A549 (cell line): ENCODE data around the gene SMCO2.

Source experiments
- CEBPB ChIP-seq, 2 experiments: fragments of >200 bp in 1 of 2; sonication (Bioruptor Twin) in 1 of 2; formaldehyde crosslinking in 1 of 2; IDR thresholded peaks; 2 replicates each; pipeline ENCODE4 v1.6.1; 2012 to 2016
- EP300 ChIP-seq, 2 experiments: fragments of >200 bp; sonication (Bioruptor Twin); formaldehyde crosslinking; IDR thresholded peaks; 2 replicates in 1 of 2; 3 replicates in 1 of 2; pipeline ENCODE4 v1.6.1; 2016 to 2017
- HDAC2 ChIP-seq: fragments of 200-600 bp; sonication (generic); IDR thresholded peaks from 2 replicates; pipeline ENCODE4 v1.6.1; 2016
- POLR2A ChIP-seq: IDR thresholded peaks from 2 replicates; pipeline ENCODE4 v1.6.1; 2012; ENCODE audit warnings: mild to moderate bottlenecking, low read length
- USF2 ChIP-seq: fragments of 450-650 bp; IDR thresholded peaks from 2 replicates; pipeline ENCODE4 v1.6.1; 2014; ENCODE audit warnings: antibody characterized with exemption
- TF ChIP-seq, protein P1 (sequence below): IDR thresholded peaks from 2 replicates; pipeline ENCODE4 v1.6.1; 2012
- TF ChIP-seq, protein P2 (sequence below): fragments of >200 bp; sonication (Bioruptor Twin); formaldehyde crosslinking; IDR thresholded peaks from 3 replicates; pipeline ENCODE4 v1.5.1; 2016

- TF ChIP-seq, protein P1, sequence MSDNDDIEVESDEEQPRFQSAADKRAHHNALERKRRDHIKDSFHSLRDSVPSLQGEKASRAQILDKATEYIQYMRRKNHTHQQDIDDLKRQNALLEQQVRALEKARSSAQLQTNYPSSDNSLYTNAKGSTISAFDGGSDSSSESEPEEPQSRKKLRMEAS = no peak
- TF ChIP-seq, protein P2, sequence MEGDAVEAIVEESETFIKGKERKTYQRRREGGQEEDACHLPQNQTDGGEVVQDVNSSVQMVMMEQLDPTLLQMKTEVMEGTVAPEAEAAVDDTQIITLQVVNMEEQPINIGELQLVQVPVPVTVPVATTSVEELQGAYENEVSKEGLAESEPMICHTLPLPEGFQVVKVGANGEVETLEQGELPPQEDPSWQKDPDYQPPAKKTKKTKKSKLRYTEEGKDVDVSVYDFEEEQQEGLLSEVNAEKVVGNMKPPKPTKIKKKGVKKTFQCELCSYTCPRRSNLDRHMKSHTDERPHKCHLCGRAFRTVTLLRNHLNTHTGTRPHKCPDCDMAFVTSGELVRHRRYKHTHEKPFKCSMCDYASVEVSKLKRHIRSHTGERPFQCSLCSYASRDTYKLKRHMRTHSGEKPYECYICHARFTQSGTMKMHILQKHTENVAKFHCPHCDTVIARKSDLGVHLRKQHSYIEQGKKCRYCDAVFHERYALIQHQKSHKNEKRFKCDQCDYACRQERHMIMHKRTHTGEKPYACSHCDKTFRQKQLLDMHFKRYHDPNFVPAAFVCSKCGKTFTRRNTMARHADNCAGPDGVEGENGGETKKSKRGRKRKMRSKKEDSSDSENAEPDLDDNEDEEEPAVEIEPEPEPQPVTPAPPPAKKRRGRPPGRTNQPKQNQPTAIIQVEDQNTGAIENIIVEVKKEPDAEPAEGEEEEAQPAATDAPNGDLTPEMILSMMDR = no peak
- TF ChIP-seq EP300 (IDR thresholded peaks at IDR 0.05) (no peak), CEBPB (IDR thresholded peaks at IDR 0.05) (no peak), POLR2A (no peak), HDAC2 (no peak), USF2 (no peak)
Measured at GRCh38 chr12:27399074-27399473, 47.5 kb upstream of the SMCO2 start.
